H1 (cell line): ENCODE data around the gene DKKL1. TPM values are rescaled to one million over a fixed set of nuclear protein-coding genes. Genes with fewer than 3 reads are reported as not detected.

Experiments
- CTCF ChIA-PET: fragments of 300-600 bp; sonication (Branson Sonifier 250); formaldehyde crosslinking; loops from one replicate; lab custom pipeline; 2021; ENCODE audit not compliant: partially characterized antibody; lab: Charles Lee
- POLR2A ChIA-PET: fragments of 300-600 bp; sonication (Branson Sonifier 250); formaldehyde crosslinking; loops from one replicate; lab custom pipeline; 2021; ENCODE audit warnings: inconsistent platforms; ENCODE audit not compliant: partially characterized antibody; lab: Charles Lee
- DNase-seq, 2 experiments: peaks; one replicate each; pipeline versions ENCODE4 v3.0.0 to v3.0.0-alpha.2; 2010 to 2022; ENCODE audit warnings: low spot score in 2 of 2, low read depth in 1 of 2, mixed read lengths in 1 of 2
- FAIRE-seq: peaks from 2 replicates; lab custom pipeline; 2011; peaks lifted over from hg19 to GRCh38; lab: Jason Lieb, UNC
- H2AFZ ChIP-seq: 2 replicates; pipeline ENCODE4 v1.8.1; 2012; ENCODE audit warnings: low read length, inconsistent platforms
- H2AK5ac ChIP-seq: 2 replicates; pipeline ENCODE4 v1.6.1; 2013; ENCODE audit warnings: low read depth, low read length
- H2BK120ac ChIP-seq: replicated peaks from 2 replicates; pipeline ENCODE3; 2013; ENCODE audit warnings: low read depth, low read length, inconsistent platforms
- H2BK12ac ChIP-seq: 2 replicates; pipeline ENCODE4 v1.6.1; 2013; ENCODE audit warnings: low read depth, low read length
- H2BK15ac ChIP-seq: 2 replicates; pipeline ENCODE4 v1.6.1; 2013; ENCODE audit warnings: low read length
- H2BK20ac ChIP-seq: 2 replicates; pipeline ENCODE4 v1.6.1; 2013; ENCODE audit warnings: low read length
- H2BK5ac ChIP-seq: 2 replicates; pipeline ENCODE4 v1.6.1; 2013; ENCODE audit warnings: low read depth, low read length
- H3K14ac ChIP-seq: 2 replicates; pipeline ENCODE4 v1.6.1; 2013; ENCODE audit warnings: inconsistent platforms; ENCODE audit not compliant: insufficient read length
- H3K18ac ChIP-seq: 2 replicates; pipeline ENCODE4 v1.6.1; 2013; ENCODE audit warnings: low read length; ENCODE audit errors: extremely low read depth
- H3K23ac ChIP-seq: 2 replicates; pipeline ENCODE4 v1.6.1; 2013; ENCODE audit warnings: inconsistent platforms; ENCODE audit not compliant: insufficient read length
- H3K23me2 ChIP-seq: 2 replicates; pipeline ENCODE4 v1.6.1; 2013; ENCODE audit warnings: low read depth, low read length
- H3K27ac ChIP-seq: 2 replicates; pipeline ENCODE4 v1.6.1; 2011; ENCODE audit warnings: low read depth, low read length, inconsistent platforms
- H3K27me3 ChIP-seq, 4 experiments: replicated peaks in 1 of 4; 1 replicate in 1 of 4; 2 replicates in 3 of 4; pipeline versions ENCODE4 v1.6.1 to v1.8.1; 2011 to 2013; ENCODE audit warnings: low read length in 3 of 4, mild to moderate bottlenecking in 3 of 4, inconsistent platforms in 2 of 4, mixed read lengths in 2 of 4, moderate library complexity in 1 of 4; ENCODE audit not compliant: control insufficient read depth in 3 of 4, insufficient read depth in 3 of 4; ENCODE audit errors: extremely low read depth in 1 of 4
- H3K36me3 ChIP-seq, 4 experiments: 2 replicates each; pipeline versions ENCODE4 v1.6.1 to v1.8.1; 2011 to 2013; ENCODE audit warnings: mild to moderate bottlenecking in 4 of 4, low read length in 3 of 4, moderate library complexity in 2 of 4, control low read depth in 1 of 4, inconsistent platforms in 1 of 4; ENCODE audit not compliant: insufficient read depth in 4 of 4, control insufficient read depth in 2 of 4
- H3K4ac ChIP-seq: replicated peaks from 2 replicates; pipeline ENCODE3; 2013; ENCODE audit warnings: low read length, low read depth, mixed read lengths, inconsistent platforms; ENCODE audit not compliant: insufficient read length
- H3K4me1 ChIP-seq, 4 experiments: replicated peaks in 1 of 4; 1 replicate in 1 of 4; 2 replicates in 3 of 4; pipeline versions ENCODE4 v1.6.1 to v1.8.1; 2011 to 2013; ENCODE audit warnings: low read length in 3 of 4, inconsistent platforms in 2 of 4, mixed read lengths in 1 of 4; ENCODE audit not compliant: insufficient read depth in 4 of 4, control insufficient read depth in 3 of 4
- H3K4me2 ChIP-seq, 2 experiments: 2 replicates each; pipeline versions ENCODE4 v1.6.1 to v1.8.1; 2011 to 2013; ENCODE audit warnings: low read depth in 2 of 2, low read length in 2 of 2, control low read depth in 1 of 2, inconsistent platforms in 1 of 2, mild to moderate bottlenecking in 1 of 2; ENCODE audit not compliant: insufficient read depth in 1 of 2
- H3K4me3 ChIP-seq, 4 experiments: fragments of 200-600, 300-600 bp in 1 of 4; sonication (generic), shearing (Covaris generic), sonication (Bioruptor Twin) in 1 of 4; 2 replicates each; pipeline versions ENCODE4 v1.5.1 to v1.8.1; 2011 to 2016; ENCODE audit warnings: low read length in 4 of 4, low read depth in 3 of 4, control low read depth in 2 of 4, inconsistent platforms in 2 of 4, mild to moderate bottlenecking in 2 of 4, mixed read lengths in 1 of 4, moderate library complexity in 1 of 4; ENCODE audit not compliant: insufficient read depth in 2 of 4; ENCODE audit errors: extremely low read depth in 1 of 4
- H3K56ac ChIP-seq: replicated peaks from 2 replicates; pipeline ENCODE3; 2013; ENCODE audit warnings: low read depth, mild to moderate bottlenecking, mixed read lengths, low read length, inconsistent platforms; ENCODE audit not compliant: insufficient read length
- H3K79me1 ChIP-seq: 2 replicates; pipeline ENCODE4 v1.6.1; 2013; ENCODE audit warnings: low read depth, low read length, control low read depth
- H3K79me2 ChIP-seq, 2 experiments: 2 replicates each; pipeline versions ENCODE4 v1.6.1 to v1.8.1; 2012 to 2013; ENCODE audit warnings: low read length in 2 of 2, mild to moderate bottlenecking in 2 of 2, inconsistent platforms in 1 of 2; ENCODE audit not compliant: insufficient read depth in 2 of 2, control insufficient read depth in 1 of 2
- H3K9ac ChIP-seq, 4 experiments: replicated peaks in 1 of 4; 1 replicate in 1 of 4; 2 replicates in 3 of 4; pipeline versions ENCODE4 v1.6.1 to v1.8.1; 2011 to 2013; ENCODE audit warnings: low read depth in 3 of 4, low read length in 3 of 4, control low read depth in 2 of 4, mild to moderate bottlenecking in 2 of 4, moderate library complexity in 2 of 4, inconsistent platforms in 1 of 4; ENCODE audit errors: extremely low read depth in 1 of 4
- H3K9me3 ChIP-seq, 2 experiments: 2 replicates each; pipeline versions ENCODE4 v1.6.1 to v1.8.1; 2012 to 2013; ENCODE audit warnings: mild to moderate bottlenecking in 2 of 2, moderate library complexity in 2 of 2, control low read depth in 1 of 2, inconsistent platforms in 1 of 2, low read depth in 1 of 2, low read length in 1 of 2, mixed read lengths in 1 of 2; ENCODE audit not compliant: insufficient read depth in 2 of 2
- H4K20me1 ChIP-seq, 2 experiments: replicated peaks in 1 of 2; 2 replicates each; pipeline versions ENCODE3 to v1.8.1; 2011 to 2013; ENCODE audit warnings: inconsistent platforms in 2 of 2, low read length in 2 of 2, mild to moderate bottlenecking in 1 of 2; ENCODE audit not compliant: insufficient read depth in 2 of 2, control insufficient read depth in 1 of 2
- H4K5ac ChIP-seq: 2 replicates; pipeline ENCODE4 v1.6.1; 2013; ENCODE audit warnings: low read length, low read depth, mixed read lengths, inconsistent platforms; ENCODE audit not compliant: insufficient read length
- H4K8ac ChIP-seq: 2 replicates; pipeline ENCODE4 v1.8.0; 2013; ENCODE audit warnings: mild to moderate bottlenecking, moderate library complexity, low read length, inconsistent platforms; ENCODE audit not compliant: insufficient read depth; ENCODE audit errors: extremely low read depth
- H4K91ac ChIP-seq: replicated peaks from 2 replicates; pipeline ENCODE3; 2013; ENCODE audit warnings: low read length, mixed read lengths, inconsistent platforms; ENCODE audit not compliant: insufficient read length
- ASH2L ChIP-seq: fragments of 200-600, 300-600 bp; sonication (generic); IDR thresholded peaks from one replicate; pipeline ENCODE4 v1.7.1; 2017; ENCODE audit warnings: low read length
- BCL11A ChIP-seq, 2 experiments: IDR thresholded peaks; one replicate each; pipeline ENCODE4 v1.6.1; 2011; ENCODE audit warnings: low read depth in 2 of 2, low read length in 2 of 2, mild to moderate bottlenecking in 2 of 2
- CHD2 ChIP-seq: IDR thresholded peaks from 2 replicates; pipeline ENCODE4 v1.6.1; 2012; ENCODE audit warnings: low read length, improper control_type of control experiment
- CREB1 ChIP-seq: IDR thresholded peaks from 2 replicates; pipeline ENCODE4 v1.6.1; 2012; ENCODE audit warnings: inconsistent platforms
- E2F6 ChIP-seq: IDR thresholded peaks from 2 replicates; pipeline ENCODE4 v1.6.1; 2012; ENCODE audit warnings: inconsistent platforms
- RFX5 ChIP-seq: IDR thresholded peaks from 2 replicates; pipeline ENCODE4 v1.6.1; 2011; ENCODE audit warnings: low read depth, low read length, improper control_type of control experiment, borderline replicate concordance
- SIRT6 ChIP-seq: IDR thresholded peaks from one replicate; pipeline ENCODE4 v1.7.1; 2012; ENCODE audit warnings: low read length, inconsistent platforms
- SP1 ChIP-seq: IDR thresholded peaks from 2 replicates; pipeline ENCODE4 v1.6.1; 2011; ENCODE audit warnings: low read depth, low read length
- TAF7 ChIP-seq: optimal IDR thresholded peaks from 2 replicates; pipeline ENCODE3; 2011; ENCODE audit warnings: low read depth, mild to moderate bottlenecking, inconsistent platforms, low read length, moderate library complexity, borderline replicate concordance
- USF2 ChIP-seq: IDR thresholded peaks from 2 replicates; pipeline ENCODE4 v1.6.1; 2011; ENCODE audit warnings: low read length, improper control_type of control experiment
- WGBS, 2 experiments: shearing (Covaris generic) in 1 of 2; methylation state at CpG; one replicate each; pipeline versions ENCODE4 v1.1.6 to v1.1.7; 2013 to 2015; ENCODE audit warnings: low lambda C conversion rate in 2 of 2, mixed read lengths in 2 of 2, inconsistent platforms in 1 of 2, low coverage in 1 of 2, missing lambda C conversion rate in 1 of 2; ENCODE audit not compliant: insufficient replicate concordance in 2 of 2, insufficient coverage in 1 of 2, insufficient read length in 1 of 2; ENCODE audit errors: extremely low coverage in 1 of 2, missing lambda C conversion rate in 1 of 2; 5-methylcytosine and 5-hydroxymethylcytosine counted together
- polyA plus RNA-seq, 7 experiments: library from polyadenylated mRNA; depleted of rRNA in 3 of 7; stranded (reverse) in 5 of 7; unstranded in 2 of 7; fragments of >200 nt in 5 of 7; fragments of 200-250 nt in 2 of 7; gene quantifications; 1 replicate in 5 of 7; 2 replicates in 1 of 7; 4 replicates in 1 of 7; pipeline versions ENCODE4 v1.2.1 to v1.2.3, GENCODE V29; 2011 to 2013; ENCODE audit warnings: missing spikeins in 2 of 7, mixed read lengths in 2 of 7
- total RNA-seq: library from RNA; stranded (reverse); fragmentation: NEBNext Ultra II Directional; extraction: Animal tissue kit (Norgen Biotek cat#: 25700); gene quantifications from 2 replicates; pipeline ENCODE4 v1.2.1, GENCODE V29; 2021

DKKL1 gene
- total and polyA plus RNA-seq, 2 of the 8 experiments (the other 6 are each of a cell fraction or from before 2014, with no cell fraction given): 2.6 to 6.8 TPM

GRCh38 chr19:49421039-49421877, 57.6 kb downstream of the DKKL1 start:
- Histone ChIP-seq H2BK5ac (no peak overlapping the region), H3K9me3 (no peaks in the 10 kb centered on the region), H2BK20ac (no peak overlapping the region), H4K20me1 (no peaks in the 10 kb centered on the region), H3K14ac (no peak overlapping the region), H4K8ac (no peak overlapping the region), H4K5ac (no peak overlapping the region), H3K23ac (no peak overlapping the region), H2BK12ac (no peak overlapping the region), H3K27ac (no peak overlapping the region), H2BK120ac (no peak overlapping the region), H3K79me1 (no peaks in the 10 kb centered on the region), H2AK5ac (no peak overlapping the region), H3K4me2 (peak overlapping the region; percentile 19 to 40; a peak in 3 of 4 replicates), H3K23me2 (peaks cover 10% of the 10 kb centered on the region; the same call in 1 of the 2 replicates), H3K4ac (no peak overlapping the region), H2AFZ (no peak overlapping the region), H3K36me3 (no peaks in the 10 kb centered on the region), H3K27me3 (peaks cover 23 to 51% (median 46%) of the 10 kb centered on the region in 4 experiments), H3K4me1 (peaks cover 7 to 28% (median 17%) of the 10 kb centered on the region in 4 experiments), H3K4me3 (peak overlapping the region in 1 of 4 experiments; percentile 9; a peak in 1 of 8 replicates), H3K79me2 (no peaks in the 10 kb centered on the region), H4K91ac (no peak overlapping the region), H2BK15ac (no peak overlapping the region), H3K18ac (no peak overlapping the region), H3K9ac (no peak overlapping the region), H3K56ac (no peak overlapping the region)
- WGBS, 2 experiments: 26% methylated on average over 34 of the region's 48 CpGs; no CpG with 5 or more reads in 1 of the 2 experiments
- ChIA-PET CTCF (interaction anchor here (0.5 to 14.7 kb wide), 12 partner anchors 7 to 149 kb away, joined by 3 to 291 read pairs (median 4); partner anchors contain the start of gene PIH1D1), POLR2A (interaction anchor here (0.6 to 2.1 kb wide), 9 partner anchors 8 to 61 kb away, joined by 3 to 8 read pairs (median 4); partner anchors contain the start of genes PIH1D1 and TEAD2)
- DNase-seq: peak; percentile 79 to 99
- peak; percentile 93 for FAIRE-seq
- TF ChIP-seq CREB1 (peak; percentile 25; the same call in 1 of the 2 replicates), CHD2 (0 out of 2 replicates have a peak, but pooled peaks have one; percentile 17), USF2 (no peak), BCL11A (IDR thresholded peaks at IDR 0.05; ENCODE audit: low read depth in 2 of 2, low read length in 2 of 2) (no peak), SIRT6 (no peak), RFX5 (no peak), E2F6 (peak; percentile 99), TAF7 (no peak), ASH2L (no peak), SP1 (peak; percentile 65)
